Heart left ventricle (tissue), 16 donors: Measurements from ENCODE around the gene CHD9. TPM values are rescaled to one million over a fixed set of nuclear protein-coding genes. Genes with fewer than 3 reads are reported as not detected.

Experiments used
- ATAC-seq, 4 donors: fragments of 200-7000 bp; cut with Tn5 transposase; one replicate each; pipeline ENCODE4 v1.9.1; 2020 to 2022; ENCODE audit warnings: moderate library complexity in 4 of 4, mild to moderate bottlenecking in 3 of 4, moderate number of reproducible peaks in 1 of 4
- DNase-seq, 5 donors: peaks; one replicate each; pipeline ENCODE4 v3.0.0-alpha.2; 2020
- H3K27ac ChIP-seq, 12 donors: fragments of 200-600 bp; sonication (generic) in 4 of 12; one replicate each; pipeline versions ENCODE4 v1.5.0 to v1.8.0; 2016 to 2022; ENCODE audit warnings: mild to moderate bottlenecking in 2 of 12
- H3K27me3 ChIP-seq, 9 donors: fragments of 200-600 bp; sonication (generic) in 2 of 9; one replicate each; pipeline versions ENCODE4 v1.5.1 to v1.8.0; 2016 to 2022; ENCODE audit warnings: mild to moderate bottlenecking in 3 of 9
- H3K36me3 ChIP-seq, 9 donors: fragments of 200-600 bp; sonication (generic) in 2 of 9; one replicate each; pipeline versions ENCODE4 v1.5.0 to v1.8.0; 2018 to 2022; ENCODE audit warnings: mild to moderate bottlenecking in 2 of 9
- H3K4me1 ChIP-seq, 12 donors: fragments of 200-600 bp; sonication (generic) in 4 of 12; one replicate each; pipeline versions ENCODE4 v1.5.0 to v1.8.0; 2016 to 2022; ENCODE audit warnings: mild to moderate bottlenecking in 3 of 12
- H3K4me3 ChIP-seq, 12 donors: fragments of 200-600 bp; sonication (generic) in 4 of 12; one replicate each; pipeline versions ENCODE4 v1.5.0 to v1.8.0; 2017 to 2022; ENCODE audit warnings: mild to moderate bottlenecking in 9 of 12, moderate library complexity in 4 of 12
- H3K9me3 ChIP-seq, 12 donors: fragments of 200-600 bp; sonication (generic) in 4 of 12; one replicate each; pipeline versions ENCODE4 v1.5.0 to v1.8.0; 2016 to 2022; ENCODE audit warnings: mild to moderate bottlenecking in 1 of 12
- CTCF ChIP-seq, 12 donors: fragments of 200-600 bp; sonication (generic) in 4 of 12; IDR thresholded peaks; one replicate each; pipeline versions ENCODE4 v1.5.0 to v1.8.0; 2018 to 2022; ENCODE audit warnings: antibody characterized with exemption in 12 of 12, mild to moderate bottlenecking in 5 of 12
- POLR2A ChIP-seq, 2 donors: fragments of 450-650 bp; IDR thresholded peaks; one replicate each; pipeline ENCODE4 v1.6.1; 2017; ENCODE audit warnings: antibody characterized with exemption in 2 of 2, mild to moderate bottlenecking in 2 of 2, moderate library complexity in 2 of 2
- WGBS, 4 donors: extraction: QIAGEN DNeasy Blood & Tissue Kit in 2 of 4; methylation state at CpG; one replicate each; pipeline versions ENCODE4 v1.1.5 to v1.1.7; 2013 to 2018; 5-methylcytosine and 5-hydroxymethylcytosine counted together
- intact Hi-C, 10 donors: fragments of 100-400 bp; cut with DNase I; formaldehyde crosslinking; loops; one replicate each; pipeline versions ENCODE4 v1.11.1 to v1.14.2; 2022
- polyA plus RNA-seq, 2 donors: library from polyadenylated mRNA; stranded (reverse); fragments of 200-250 nt; gene quantifications; one replicate each; pipeline ENCODE4 v1.2.3, GENCODE V29; 2013
- total RNA-seq, 9 donors: library from RNA; depleted of rRNA in 2 of 9; stranded (reverse); fragments of >200 nt in 2 of 9; fragmentation: NEBNext Ultra II Directional in 3 of 9; extraction: Animal tissue kit (Norgen Biotek cat#: 25700) in 3 of 9; gene quantifications; one replicate each; pipeline versions ENCODE4 v1.1.0 to v1.2.4, GENCODE V29; 2016 to 2023
- donor health status: ischemic (EF 13 %, LVEDD 7.1; RV severe dilation, severe dysfunction).
- donor health status: healthy with polysubstance abuse.
- donor health status: DM: no; HTN: yes; CAD: no.
- donor health status: DM: no; HTN: no; CAD: no.
- donor health status: ischemic (EF 25% LVEDD 6.9; RV normal size, moderate dysfunction).
- donor health status: ischemic (EF 25% LVEDD 5.7; RV mildly dilated, moderate dysfunction).
- donor health status: healthy.
- donor health status: DM: yes; HTN: yes; CAD: no.
- donor health status: ischemic (EF 35%, LVEDD 5.7; RV mildly dilated, moderate dysfunction).
- donor health status: nonischemic (EF 11% LVEDD 7.7; RV severe dilation, severe dysfunction).
- donor health status: DM: yes; HTN: yes; CAD: no.
- donor health status: PGD.
- donor health status: ischemic (EF 29% LVEDD 5.4; RV normal size, mild dysfunction).
- donor health status: nonischemic (EF 23%, LVEDD 6.1; RV moderate dilation, normal function).

The CHD9 gene
- total and polyA plus RNA-seq, 11 donors: 11.8 to 56.2 (median 41.3) TPM

GRCh38 chr16:53085369-53085843 is 30.6 kb downstream of the CHD9 start:
- Histone ChIP-seq H3K4me1 (peaks cover 7 to 84% (median 60%) of the 10 kb centered on the region in 12 donors), H3K27me3 (no peaks in the 10 kb centered on the region), H3K36me3 (no peaks in the 10 kb centered on the region), H3K27ac (peak overlapping the region; percentile 58 to 89 (median 78)), H3K9me3 (no peaks in the 10 kb centered on the region), H3K4me3 (no peak overlapping the region)
- intact Hi-C loops: no loop called here
- DNase-seq (peak in 1 of 5 donors; percentile 43), ATAC-seq (peak in 3 of 4 donors; percentile 5 to 37 (median 20))
- 43 to 60% (median 47%) methylated on average over 4 of the region's 4 CpGs for WGBS, 4 donors
- TF ChIP-seq CTCF (IDR thresholded peaks at IDR 0.05) (no peak), POLR2A (IDR thresholded peaks at IDR 0.05) (no peak)

- WGBS, 4 donors: 50 to 63% (median 58%) methylated on average over 6 of the region's 6 CpGs
- no peaks in the 10 kb centered on the region for H3K9me3 ChIP-seq
- no peak overlapping the region for H3K4me3 ChIP-seq
- DNase-seq (no peak), ATAC-seq (peak in 1 of 4 donors; percentile 14)
- intact Hi-C loops: no loop called here
- H3K27ac ChIP-seq: peak overlapping the region; percentile 58 to 89 (median 78)
- H3K36me3 ChIP-seq: no peaks in the 10 kb centered on the region
- TF ChIP-seq POLR2A (IDR thresholded peaks at IDR 0.05) (no peak), CTCF (IDR thresholded peaks at IDR 0.05) (no peak)
- peaks cover 7 to 82% (median 60%) of the 10 kb centered on the region in 12 donors for H3K4me1 ChIP-seq
- H3K27me3 ChIP-seq: no peaks in the 10 kb centered on the region
These were observed 31.2 kb downstream of the CHD9 start for GRCh38 chr16:53085931-53086421.

- H3K36me3 ChIP-seq: no peaks in the 10 kb centered on the region
- DNase-seq (no peak), ATAC-seq (no peak)
- H3K4me1 ChIP-seq: peaks cover 12 to 82% (median 65%) of the 10 kb centered on the region in 12 donors
- 67 to 75% (median 70%) methylated on average over 3 of the region's 3 CpGs for WGBS, 4 donors
- intact Hi-C loops: no loop called here
- H3K27ac ChIP-seq: peak overlapping the region in 9 of 12 donors; percentile 49 to 87 (median 80)
- no peak overlapping the region for H3K4me3 ChIP-seq
- no peaks in the 10 kb centered on the region for H3K9me3 ChIP-seq
- no peaks in the 10 kb centered on the region for H3K27me3 ChIP-seq
- TF ChIP-seq CTCF (IDR thresholded peaks at IDR 0.05) (no peak), POLR2A (IDR thresholded peaks at IDR 0.05) (no peak)
These were observed 32.3 kb downstream of the CHD9 start for GRCh38 chr16:53087101-53087500.

GRCh38 chr16:53089434-53090285 is 34.9 kb downstream of the CHD9 start:
- H3K27me3 ChIP-seq: no peaks in the 10 kb centered on the region
- peak in 3 of 5 donors; percentile 38 to 59 (median 44) for DNase-seq
- H3K4me3 ChIP-seq: no peak overlapping the region
- intact Hi-C loops: loop anchor here in 5 of 10 donors (2.0 to 5.0 kb wide), 5 partner anchors 23 to 43 kb away; no protein-coding TSS in a partner anchor
- H3K36me3 ChIP-seq: no peaks in the 10 kb centered on the region
- peak in 1 of 4 donors; percentile 0 for ATAC-seq
- WGBS, 4 donors: 21 to 48% (median 39%) methylated on average over 4 of the region's 4 CpGs
- TF ChIP-seq POLR2A (IDR thresholded peaks at IDR 0.05) (no peak), CTCF (IDR thresholded peaks at IDR 0.05) (no peak)
- H3K27ac ChIP-seq: peak overlapping the region; percentile 76 to 95 (median 88)
- H3K4me1 ChIP-seq: peaks cover 18 to 86% (median 74%) of the 10 kb centered on the region in 12 donors
- H3K9me3 ChIP-seq: no peaks in the 10 kb centered on the region
